ENCODE data around the gene SYT2. TPM values are rescaled to one million over a fixed set of nuclear protein-coding genes. Genes with fewer than 3 reads are reported as not detected.

SYT2 gene
- total RNA-seq, 1 experiment from 2014 or later = 0.69 TPM

DNA sequence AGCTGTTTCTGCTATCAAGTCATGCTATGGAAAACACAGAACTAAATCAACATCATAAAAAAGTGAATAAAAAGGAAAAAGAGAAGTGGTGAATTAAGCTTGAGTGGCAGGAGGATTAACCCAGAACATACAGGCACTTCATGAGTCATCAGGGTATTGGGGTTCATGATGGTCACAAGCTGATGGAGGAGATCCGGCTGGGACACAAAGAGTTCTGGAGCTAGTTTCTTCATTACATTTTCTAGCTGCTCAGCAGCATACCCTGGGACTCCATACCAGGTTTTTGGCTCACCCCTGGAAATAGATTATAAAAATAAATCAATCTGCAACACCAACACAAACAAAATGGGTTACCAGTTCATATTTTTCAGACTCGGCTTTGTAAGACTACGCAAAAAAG, 42.5 kb upstream of the SYT2 start:
- Histone ChIP-seq H3K4me1 (ENCODE audit: insufficient read depth, low read length, poor library complexity, severe bottlenecking) (no peaks in the 10 kb centered on the region), H3K27me3 (replicated peaks; ENCODE audit: insufficient read depth, low read depth, low read length, poor library complexity) (no peaks in the 10 kb centered on the region), H3K9me3 (ENCODE audit: low read depth, low read length, poor library complexity, severe bottlenecking) (no peaks in the 10 kb centered on the region), H3K27ac (ENCODE audit: low read depth, low read length, poor library complexity, severe bottlenecking) (no peak overlapping the region), H3K4me3 (ENCODE audit: low read depth, low read length, poor library complexity, severe bottlenecking) (no peak overlapping the region), H3K36me3 (ENCODE audit: insufficient read depth, low read length, poor library complexity, severe bottlenecking) (peaks cover 76% of the 10 kb centered on the region)
- ChIA-PET CTCF (no interaction called here), POLR2A (ENCODE audit: low non-redundant PET) (no interaction called here)
- TF ChIP-seq EZH2 (IDR thresholded peaks at IDR 0.05; ENCODE audit: borderline replicate concordance, low read depth, low read length, poor library complexity, severe bottlenecking) = no peak
- no peak for TF ChIP-seq CTCF (conservative IDR thresholded peaks at IDR 0.05; ENCODE audit: low read depth, low read length)
- no TSS peak for BruUV-seq (replicated peaks)
- intact Hi-C loops (cut with micrococcal nuclease; ENCODE audit: unreplicated experiment) = loop anchor here (10.0 kb wide), 2 partner anchors 102 to 242 kb away; no protein-coding TSS in a partner anchor
- DNase-seq (ENCODE audit: low spot score) = no peak

DNA sequence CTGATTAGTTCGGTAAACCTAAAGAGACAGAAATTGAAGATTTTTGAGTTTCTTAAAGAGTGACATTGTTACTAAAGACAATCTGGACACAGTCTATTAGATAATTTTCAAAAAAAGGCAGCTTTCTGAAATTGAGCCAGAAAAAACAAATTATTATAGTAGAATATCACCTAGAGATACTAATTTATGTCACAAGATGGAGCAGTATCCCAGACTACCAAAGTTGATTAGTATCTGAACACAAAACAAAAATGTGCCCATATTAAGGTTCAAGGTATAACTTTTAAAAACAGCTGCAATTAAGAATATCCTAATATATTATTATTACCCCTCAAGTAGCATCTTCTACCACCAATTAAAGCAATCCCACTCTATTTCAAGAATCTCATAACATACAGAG, 40.5 kb upstream of the SYT2 start:
- H3K36me3 ChIP-seq (ENCODE audit: insufficient read depth, low read length, poor library complexity, severe bottlenecking) = peaks cover 62% of the 10 kb centered on the region
- intact Hi-C loops (cut with micrococcal nuclease; ENCODE audit: unreplicated experiment) = loop anchor here (10.0 kb wide), 2 partner anchors 104 to 244 kb away; no protein-coding TSS in a partner anchor
- TF ChIP-seq CTCF (conservative IDR thresholded peaks at IDR 0.05; ENCODE audit: low read depth, low read length) = 0 out of 2 replicates have a peak, but pooled peaks have one; percentile 16
- TF ChIP-seq EZH2 (IDR thresholded peaks at IDR 0.05; ENCODE audit: borderline replicate concordance, low read depth, low read length, poor library complexity, severe bottlenecking) = no peak
- CTCF ChIA-PET = no interaction called here
- POLR2A ChIA-PET (ENCODE audit: low non-redundant PET) = no interaction called here
- H3K27ac ChIP-seq (ENCODE audit: low read depth, low read length, poor library complexity, severe bottlenecking) = no peak overlapping the region
- no peak for DNase-seq (ENCODE audit: low spot score)
- no peak overlapping the region for H3K4me3 ChIP-seq (ENCODE audit: low read depth, low read length, poor library complexity, severe bottlenecking)
- H3K9me3 ChIP-seq (ENCODE audit: low read depth, low read length, poor library complexity, severe bottlenecking) = no peaks in the 10 kb centered on the region
- BruUV-seq (replicated peaks) = no TSS peak
- no peaks in the 10 kb centered on the region for H3K27me3 ChIP-seq (replicated peaks; ENCODE audit: insufficient read depth, low read depth, low read length, poor library complexity)
- no peaks in the 10 kb centered on the region for H3K4me1 ChIP-seq (ENCODE audit: insufficient read depth, low read length, poor library complexity, severe bottlenecking)

GRCh38 chr1:202750024-202750423, 39.8 kb upstream of the SYT2 start:
- DNase-seq (ENCODE audit: low spot score) = no peak
- Histone ChIP-seq H3K27ac (ENCODE audit: low read depth, low read length, poor library complexity, severe bottlenecking) (no peak overlapping the region), H3K4me3 (ENCODE audit: low read depth, low read length, poor library complexity, severe bottlenecking) (no peak overlapping the region), H3K4me1 (ENCODE audit: insufficient read depth, low read length, poor library complexity, severe bottlenecking) (no peaks in the 10 kb centered on the region), H3K27me3 (replicated peaks; ENCODE audit: insufficient read depth, low read depth, low read length, poor library complexity) (no peaks in the 10 kb centered on the region), H3K36me3 (ENCODE audit: insufficient read depth, low read length, poor library complexity, severe bottlenecking) (peaks cover 62% of the 10 kb centered on the region), H3K9me3 (ENCODE audit: low read depth, low read length, poor library complexity, severe bottlenecking) (no peaks in the 10 kb centered on the region)
- CTCF ChIA-PET = no interaction called here
- TF ChIP-seq CTCF (conservative IDR thresholded peaks at IDR 0.05; ENCODE audit: low read depth, low read length) (no peak), EZH2 (IDR thresholded peaks at IDR 0.05; ENCODE audit: borderline replicate concordance, low read depth, low read length, poor library complexity, severe bottlenecking) (no peak)
- no TSS peak for BruUV-seq (replicated peaks)
- POLR2A ChIA-PET (ENCODE audit: low non-redundant PET) = no interaction called here
- intact Hi-C loops (cut with micrococcal nuclease; ENCODE audit: unreplicated experiment) = loop anchor here (10.0 kb wide), 2 partner anchors 105 to 245 kb away; no protein-coding TSS in a partner anchor

Measured in A673 (cell line).